Urinary bladder (tissue), 4 donors: ENCODE results near the gene CSNK2A2. TPM values are rescaled to one million over a fixed set of nuclear protein-coding genes. Genes with fewer than 3 reads are reported as not detected.

Experiments
- DNase-seq: peaks from one replicate; pipeline ENCODE4 v3.0.0-alpha.2; 2015; ENCODE audit errors: extremely low spot score
- H3K27ac ChIP-seq: one replicate; pipeline ENCODE4 v1.5.1; 2013; ENCODE audit warnings: low read depth, mild to moderate bottlenecking, moderate library complexity
- H3K36me3 ChIP-seq: one replicate; pipeline ENCODE4 v1.6.1; 2013; ENCODE audit warnings: mild to moderate bottlenecking, moderate library complexity; ENCODE audit not compliant: insufficient read depth
- H3K4me1 ChIP-seq: one replicate; pipeline ENCODE4 v1.6.1; 2013; ENCODE audit warnings: mild to moderate bottlenecking, moderate library complexity; ENCODE audit not compliant: insufficient read depth
- H3K4me3 ChIP-seq: one replicate; pipeline ENCODE4 v1.5.1; 2013; ENCODE audit warnings: low read depth, low read length
- WGBS: extraction: QIAGEN DNeasy Blood & Tissue Kit; methylation state at CpG from one replicate; pipeline ENCODE4 v1.1.7; 2013; 5-methylcytosine and 5-hydroxymethylcytosine counted together
- polyA plus RNA-seq: library from polyadenylated mRNA; stranded (reverse); fragments of 200-250 nt; gene quantifications from one replicate; pipeline ENCODE4 v1.2.3, GENCODE V29; 2013
- total RNA-seq: library from RNA; depleted of rRNA; stranded (reverse); fragments of >200 nt; gene quantifications from one replicate; pipeline ENCODE4 v1.2.3, GENCODE V29; 2014
- donor health status: healthy with polysubstance abuse.
- donor health status: healthy.

The CSNK2A2 gene
- total and polyA plus RNA-seq, 2 donors, result 35.4 to 35.8 TPM

GRCh38 chr16:58123896-58124600 lies 73.9 kb downstream of the CSNK2A2 start:
- WGBS, result 60% methylated on average over 8 of the region's 8 CpGs
- Histone ChIP-seq H3K4me1 (peaks cover 1% of the 10 kb centered on the region), H3K27ac (no peak overlapping the region)

DNA sequence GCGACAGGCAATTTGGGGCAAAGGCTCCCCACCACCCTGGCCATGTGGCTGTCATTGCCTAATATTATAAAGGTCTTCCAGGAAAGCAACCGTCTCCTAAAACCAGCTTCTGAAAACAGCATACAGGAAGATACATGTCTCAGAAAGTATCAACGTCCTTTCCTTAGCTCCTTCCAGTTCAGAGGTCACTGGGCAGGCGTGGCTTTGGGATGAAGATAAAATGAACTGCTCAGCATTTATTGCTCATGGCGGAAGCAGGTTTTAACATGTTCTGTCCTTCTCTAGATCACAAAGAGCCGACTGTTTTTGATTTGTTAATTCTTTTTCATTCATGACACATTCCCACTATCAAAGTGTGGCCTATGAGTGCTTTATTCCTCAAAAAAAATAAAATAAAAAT lies 76.8 kb downstream of the CSNK2A2 start:
- DNase-seq, result no peak
- peaks cover 1% of the 10 kb centered on the region for H3K4me1 ChIP-seq
- H3K27ac ChIP-seq, result no peak overlapping the region
- 55% methylated on average over 6 of the region's 6 CpGs for WGBS
- H3K4me3 ChIP-seq, result no peak overlapping the region
- H3K36me3 ChIP-seq, result no peaks in the 10 kb centered on the region

More at GRCh38 chr16:58123896-58124600, 73.9 kb downstream of the CSNK2A2 start:
- Histone ChIP-seq H3K4me3 (no peak overlapping the region), H3K36me3 (no peaks in the 10 kb centered on the region)
- DNase-seq, result no peak

DNA sequence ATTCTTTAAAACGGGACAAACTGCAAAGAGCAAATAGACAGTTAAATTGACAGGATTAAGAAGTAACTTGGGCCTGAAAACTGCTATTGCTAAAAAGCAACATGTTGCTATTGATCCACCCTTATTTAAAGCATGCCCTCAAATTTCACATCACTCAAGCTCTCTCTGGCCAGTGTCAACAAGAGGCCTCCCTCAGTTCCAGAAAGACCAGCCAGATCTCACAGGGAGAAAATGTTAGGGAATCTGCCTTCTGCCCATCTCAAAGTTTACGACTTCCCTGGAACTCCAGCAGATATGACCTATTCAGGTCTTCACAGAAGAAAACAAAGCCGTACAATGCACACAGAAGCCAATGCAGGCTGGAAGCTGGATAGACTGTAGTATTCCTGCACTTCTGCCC lies 77.7 kb downstream of the CSNK2A2 start:
- no peak overlapping the region for H3K4me3 ChIP-seq
- H3K4me1 ChIP-seq, result peaks cover 1% of the 10 kb centered on the region
- no peak overlapping the region for H3K27ac ChIP-seq
- no peaks in the 10 kb centered on the region for H3K36me3 ChIP-seq
- no peak for DNase-seq
- WGBS, result 18% methylated on average over 3 of the region's 3 CpGs

GRCh38 chr16:58119509-58119845 lies 78.4 kb downstream of the CSNK2A2 start:
- Histone ChIP-seq H3K36me3 (no peaks in the 10 kb centered on the region), H3K4me3 (no peak overlapping the region), H3K27ac (no peak overlapping the region), H3K4me1 (peaks cover 1% of the 10 kb centered on the region)
- no peak for DNase-seq
- 61% methylated on average over 8 of the region's 8 CpGs for WGBS

- no peak overlapping the region for H3K27ac ChIP-seq
- no peak for DNase-seq
- WGBS, result 44% methylated on average over 5 of the region's 5 CpGs
Observed at GRCh38 chr16:58118801-58119508, 79.0 kb downstream of the CSNK2A2 start.

GRCh38 chr16:58116529-58116928 lies 81.4 kb downstream of the CSNK2A2 start:
- no peak overlapping the region for H3K4me3 ChIP-seq
- H3K4me1 ChIP-seq, result peaks cover 1% of the 10 kb centered on the region
- no peak for DNase-seq
- no peak overlapping the region for H3K27ac ChIP-seq
- H3K36me3 ChIP-seq, result no peaks in the 10 kb centered on the region
- WGBS, result 89% methylated on average over 6 of the region's 6 CpGs

More at GRCh38 chr16:58118801-58119508, 79.0 kb downstream of the CSNK2A2 start:
- Histone ChIP-seq H3K36me3 (no peaks in the 10 kb centered on the region), H3K4me1 (peaks cover 1% of the 10 kb centered on the region), H3K4me3 (no peak overlapping the region)

DNA sequence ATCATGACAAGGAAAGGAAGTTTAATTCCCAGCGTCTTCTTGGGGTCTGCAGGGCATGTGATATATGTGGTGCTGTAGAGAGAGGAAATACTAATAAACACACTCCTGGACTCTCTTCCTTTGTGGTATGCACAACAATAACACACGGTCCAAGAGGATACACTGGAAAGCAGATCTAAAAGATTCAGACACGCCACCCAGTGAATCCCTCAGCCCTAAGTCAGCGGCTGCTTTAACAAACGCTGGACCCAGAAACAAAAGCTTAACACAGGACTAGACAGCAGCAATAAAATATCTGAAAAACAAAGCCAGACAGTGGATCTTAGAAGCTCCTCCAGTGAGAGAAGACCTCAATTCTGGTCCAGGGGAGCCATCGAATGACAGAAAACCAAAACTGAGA lies 81.8 kb downstream of the CSNK2A2 start:
- peaks cover 1% of the 10 kb centered on the region for H3K4me1 ChIP-seq
- H3K4me3 ChIP-seq, result no peak overlapping the region
- no peaks in the 10 kb centered on the region for H3K36me3 ChIP-seq
- DNase-seq, result no peak
- 34% methylated on average over 6 of the region's 6 CpGs for WGBS
- no peak overlapping the region for H3K27ac ChIP-seq

DNA sequence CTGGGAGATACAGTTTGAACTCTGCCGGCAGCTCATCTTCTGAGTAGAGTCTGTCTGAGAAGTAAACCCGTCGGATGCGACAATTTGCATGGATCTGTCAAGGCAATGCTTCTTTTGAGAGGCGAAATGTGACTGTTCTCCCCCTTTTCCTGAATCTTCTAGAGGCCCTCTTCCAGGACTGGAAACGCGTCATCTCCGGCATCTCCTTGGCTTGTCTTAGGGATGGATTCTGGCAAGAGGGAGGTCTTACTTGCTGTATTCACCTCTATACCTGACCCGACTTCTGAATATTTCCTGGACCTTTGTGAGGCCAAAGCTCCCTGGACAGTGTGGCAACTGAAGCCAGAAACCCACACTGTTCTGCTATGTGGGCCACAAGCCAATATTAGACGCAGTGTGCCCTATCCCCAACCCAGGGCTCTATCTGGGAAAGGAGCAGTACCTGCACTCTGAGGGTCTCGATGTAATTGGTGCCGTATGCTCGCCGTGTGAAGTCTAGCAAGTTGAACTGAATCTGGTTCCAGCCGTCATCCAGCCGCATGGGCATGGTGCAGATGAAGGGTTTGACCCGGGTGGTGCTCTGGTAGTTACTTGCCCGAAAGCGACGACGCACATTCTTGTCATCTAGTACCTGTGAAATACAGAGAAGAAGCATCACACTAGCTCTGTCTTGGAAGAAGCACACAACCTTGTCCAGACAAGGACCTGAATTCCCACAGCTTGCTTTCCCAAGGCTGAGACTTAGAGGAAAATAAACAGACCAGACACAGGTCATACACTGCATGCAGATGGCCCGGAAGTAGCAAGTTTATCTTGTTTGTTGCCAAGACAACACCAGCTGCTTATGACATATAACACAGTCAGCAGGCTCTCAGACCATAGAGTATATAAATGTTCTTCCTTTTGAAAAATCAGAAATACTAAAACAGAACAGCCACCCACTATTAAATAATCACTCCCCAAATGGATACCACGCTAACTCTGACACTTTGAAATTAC lies 82.8 kb downstream of the CSNK2A2 start:
- Histone ChIP-seq H3K36me3 (no peaks in the 10 kb centered on the region), H3K4me1 (no peaks in the 10 kb centered on the region)
- DNase-seq, result no peak

DNA sequence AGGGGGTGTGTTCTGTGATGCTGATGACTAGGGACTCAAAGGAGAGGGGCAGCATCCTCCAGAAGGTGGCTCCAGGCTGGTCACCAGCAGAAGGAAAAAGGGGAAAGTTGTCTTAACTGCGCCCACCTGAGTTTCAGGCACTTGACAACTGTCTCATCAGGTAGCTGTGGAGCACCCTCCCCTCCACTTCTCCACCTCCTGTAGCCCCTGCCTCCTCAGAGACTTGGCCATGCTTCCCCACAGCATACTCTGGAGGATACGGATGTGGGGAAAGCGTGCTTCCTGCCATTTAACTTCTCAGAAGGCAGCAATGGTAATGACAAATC lies 86.6 kb downstream of the CSNK2A2 start:
- DNase-seq, result no peak
- Histone ChIP-seq H3K4me3 (no peak overlapping the region), H3K27ac (no peak overlapping the region), H3K4me1 (no peaks in the 10 kb centered on the region), H3K36me3 (no peaks in the 10 kb centered on the region)
- 86% methylated on average over 3 of the region's 3 CpGs for WGBS

More for the DNA sequence above, 82.8 kb downstream of the CSNK2A2 start:
- 85% methylated on average over 23 of the region's 23 CpGs for WGBS
- Histone ChIP-seq H3K4me3 (no peak overlapping the region), H3K27ac (no peak overlapping the region)

DNA sequence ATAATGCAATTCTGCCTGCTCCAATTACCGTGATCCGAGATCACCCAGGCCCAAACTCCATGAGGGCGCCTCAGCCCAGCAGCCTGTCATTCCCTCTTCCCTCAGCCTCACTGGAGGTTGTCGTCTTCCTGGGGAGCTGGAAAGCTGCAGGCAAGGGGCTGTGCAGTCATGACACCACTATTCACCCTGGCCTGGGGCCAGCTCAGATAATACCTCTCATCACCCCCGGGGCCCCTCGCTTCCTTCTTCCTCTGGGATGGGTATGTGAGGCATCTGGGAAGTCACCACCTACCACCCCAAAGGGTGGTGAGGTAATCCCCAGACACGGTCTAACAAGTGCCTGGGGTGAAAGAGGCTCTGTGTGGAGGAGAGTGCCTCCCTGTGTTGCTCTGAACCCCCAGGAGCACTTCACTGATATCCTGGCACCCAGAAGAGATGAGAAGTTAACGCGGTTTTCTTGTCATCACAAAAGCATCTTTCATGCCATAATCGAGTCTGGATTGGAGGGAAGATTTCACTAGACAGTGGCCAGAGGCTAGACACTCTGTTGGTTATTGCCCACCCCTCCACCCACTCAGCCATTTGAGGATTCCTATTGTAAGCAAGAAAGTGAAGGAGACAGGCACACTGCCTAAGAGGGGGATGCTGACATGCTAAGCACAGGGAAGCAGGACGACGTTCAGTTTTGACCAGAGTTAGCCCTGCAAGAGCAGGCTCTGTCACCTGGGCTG lies 87.2 kb downstream of the CSNK2A2 start:
- 30% methylated on average over 12 of the region's 12 CpGs for WGBS
- Histone ChIP-seq H3K27ac (no peak overlapping the region), H3K36me3 (no peaks in the 10 kb centered on the region), H3K4me1 (no peaks in the 10 kb centered on the region), H3K4me3 (no peak overlapping the region)
- DNase-seq, result no peak

DNA sequence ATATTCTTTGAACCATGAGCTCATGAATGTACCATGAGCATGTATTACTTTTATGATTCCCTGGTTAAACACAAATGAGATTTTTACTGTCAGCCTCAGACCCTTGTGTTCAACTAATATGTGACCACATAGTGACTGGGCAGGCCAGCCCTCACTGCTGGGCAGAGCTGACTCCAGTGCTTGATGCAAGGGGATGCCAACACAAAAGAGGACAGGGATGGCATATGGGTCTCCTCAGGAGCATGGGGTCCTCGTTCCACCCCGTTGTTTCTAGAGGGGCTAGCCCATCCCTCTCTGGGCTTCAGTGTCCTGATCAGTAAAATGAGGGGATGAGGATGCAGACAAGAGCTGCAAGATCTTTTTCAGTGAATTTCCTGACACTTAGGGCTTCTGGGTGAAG lies 88.0 kb downstream of the CSNK2A2 start:
- H3K4me3 ChIP-seq, result no peak overlapping the region
- no peaks in the 10 kb centered on the region for H3K36me3 ChIP-seq
- WGBS, result 77% methylated on average over 2 of the region's 2 CpGs
- no peaks in the 10 kb centered on the region for H3K4me1 ChIP-seq
- no peak for DNase-seq
- no peak overlapping the region for H3K27ac ChIP-seq

DNA sequence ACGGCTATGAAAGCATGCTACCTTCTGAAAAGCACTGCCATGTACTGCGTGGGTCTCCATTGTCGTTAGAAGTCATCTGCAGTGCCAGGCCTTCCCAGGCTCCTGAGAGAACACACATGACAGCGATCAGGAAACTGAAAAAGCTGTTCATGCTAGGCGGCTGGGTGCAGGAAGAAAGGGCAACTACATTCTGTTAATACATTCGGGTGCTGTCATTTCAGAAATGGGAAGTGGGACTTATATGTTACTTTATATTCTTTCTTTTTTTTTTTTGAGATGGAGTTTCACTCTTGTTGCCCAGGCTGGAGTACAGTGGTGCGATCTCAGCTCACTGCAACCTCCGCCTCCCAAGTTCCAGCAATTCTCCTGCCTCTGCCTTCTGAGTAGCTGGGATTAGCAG lies 88.6 kb downstream of the CSNK2A2 start:
- no peak for DNase-seq
- no peak overlapping the region for H3K27ac ChIP-seq
- 89% methylated on average over 8 of the region's 8 CpGs for WGBS
- no peaks in the 10 kb centered on the region for H3K36me3 ChIP-seq
- H3K4me1 ChIP-seq, result no peaks in the 10 kb centered on the region
- H3K4me3 ChIP-seq, result no peak overlapping the region
